ENCODE measurements around the gene RPS6KA2. TPM values are rescaled to one million over a fixed set of nuclear protein-coding genes. Genes with fewer than 3 reads are reported as not detected.

Gene RPS6KA2
- total and polyA plus RNA-seq, 2 experiments from 2014 or later, result 12.5 to 25.3 TPM

GRCh38 chr6:166453651-166454050 lies 173.4 kb downstream of the RPS6KA2 start:
- Histone ChIP-seq H3F3A (replicated peaks; ENCODE audit: low read depth) (no peaks in the 10 kb centered on the region), H2AFZ (no peak overlapping the region), H3K9me2 (ENCODE audit: insufficient read depth) (no peaks in the 10 kb centered on the region), H3K36me3 (ENCODE audit: insufficient read depth) (no peaks in the 10 kb centered on the region; the same call in 1 of the 2 replicates), H3K4me2 (no peak overlapping the region), H3K4me1 (ENCODE audit: insufficient read depth) (no peaks in the 10 kb centered on the region), H3K79me2 (replicated peaks; ENCODE audit: insufficient read depth) (no peaks in the 10 kb centered on the region), H3K27me3 (ENCODE audit: insufficient read depth) (no peaks in the 10 kb centered on the region), H4K20me1 (replicated peaks; ENCODE audit: insufficient read depth) (no peaks in the 10 kb centered on the region), H3K4me3 (no peak overlapping the region), H3K27ac (ENCODE audit: low read depth) (no peak overlapping the region)
- DNase-seq (ENCODE audit: low spot score) (no peak), ATAC-seq (no peak)
- Mint-ChIP-seq H3K36me3 (ENCODE audit: low read depth) (peaks cover 59% of the 10 kb centered on the region), H3K4me3 (no peak overlapping the region), H3K9me3 (peaks cover 6% of the 10 kb centered on the region; the same call in 2 of the 3 replicates), H3K27me3 (ENCODE audit: insufficient read depth, low read depth, poor library complexity) (peaks cover 2% of the 10 kb centered on the region), H3K4me1 (no peaks in the 10 kb centered on the region), H3K27ac (no peak overlapping the region)
- TF ChIP-seq REST (IDR thresholded peaks at IDR 0.05; ENCODE audit: unreplicated experiment) (no peak), CTCF (conservative IDR thresholded peaks at IDR 0.05; ENCODE audit: low read depth in 2 of 2) (no peak), STAT1 (IDR thresholded peaks at IDR 0.05; ENCODE audit: unreplicated experiment) (no peak), EZH2phosphoT487 (IDR thresholded peaks at IDR 0.05; ENCODE audit: unreplicated experiment) (no peak), EZH2 (IDR thresholded peaks at IDR 0.05; ENCODE audit: low read depth, unreplicated experiment) (no peak), ETS1 (IDR thresholded peaks at IDR 0.05) (no peak), ZNF331 (CRISPR knock-in tag; IDR thresholded peaks at IDR 0.05; ENCODE audit: low read depth) (no peak), NANOG (IDR thresholded peaks at IDR 0.05; ENCODE audit: borderline replicate concordance) (no peak), ZNF114 (CRISPR knock-in tag; IDR thresholded peaks at IDR 0.05) (no peak), POLR2AphosphoS5 (IDR thresholded peaks at IDR 0.05; ENCODE audit: low read depth) (no peak), ZNF462 (CRISPR knock-in tag; IDR thresholded peaks at IDR 0.05) (no peak), CREB1 (CRISPR knock-in tag; IDR thresholded peaks at IDR 0.05; ENCODE audit: low read depth) (no peak)
